GM12878 (cell line): Measurements from ENCODE around the gene CMC4.

ENCODE experiments used
- NBN ChIP-seq: fragments of 450-650 bp; IDR thresholded peaks from 2 replicates; pipeline ENCODE4 v1.6.1; 2016
- NFXL1 ChIP-seq: fragments of 450-650 bp; IDR thresholded peaks from 2 replicates; pipeline ENCODE4 v1.6.1; 2017; ENCODE audit warnings: antibody characterized with exemption, mild to moderate bottlenecking, borderline replicate concordance
- YY1 ChIP-seq: IDR thresholded peaks from 2 replicates; pipeline ENCODE4 v1.6.1; 2011; ENCODE audit warnings: low read depth, mild to moderate bottlenecking, low read length
- ZNF24 ChIP-seq: fragments of 450-650 bp; IDR thresholded peaks from 2 replicates; pipeline ENCODE4 v1.6.1; 2017; ENCODE audit warnings: antibody characterized with exemption, mild to moderate bottlenecking

- no peak for TF ChIP-seq NBN
- no peak for TF ChIP-seq NFXL1
- no peak for TF ChIP-seq ZNF24
- TF ChIP-seq YY1: no peak
Measured at GRCh38 chrX:155054255-155054654, 16.7 kb downstream of the CMC4 start.
